CD4-positive, alpha-beta T cell treated with Interleukin-6 at 100 ng/mL for 8 hours (primary cell): ENCODE results near the gene IER5.

Experiments
- DNase-seq: peaks from one replicate; pipeline ENCODE4 v3.0.0-alpha.2; 2020; ENCODE audit warnings: mixed read lengths, low spot score

The IER5 gene

GRCh38 chr1:181135437-181135731 lies 46.9 kb downstream of the IER5 start:
- DNase-seq: no peak

- no peak for DNase-seq
Measured at GRCh38 chr1:181135815-181136737, 47.6 kb downstream of the IER5 start.

GRCh38 chr1:181136738-181137122 lies 48.2 kb downstream of the IER5 start:
- no peak for DNase-seq

- DNase-seq: no peak
Measured at GRCh38 chr1:181137217-181137743, 48.8 kb downstream of the IER5 start.

- no peak for DNase-seq
Measured at GRCh38 chr1:181139631-181140061, 51.1 kb downstream of the IER5 start.

DNA sequence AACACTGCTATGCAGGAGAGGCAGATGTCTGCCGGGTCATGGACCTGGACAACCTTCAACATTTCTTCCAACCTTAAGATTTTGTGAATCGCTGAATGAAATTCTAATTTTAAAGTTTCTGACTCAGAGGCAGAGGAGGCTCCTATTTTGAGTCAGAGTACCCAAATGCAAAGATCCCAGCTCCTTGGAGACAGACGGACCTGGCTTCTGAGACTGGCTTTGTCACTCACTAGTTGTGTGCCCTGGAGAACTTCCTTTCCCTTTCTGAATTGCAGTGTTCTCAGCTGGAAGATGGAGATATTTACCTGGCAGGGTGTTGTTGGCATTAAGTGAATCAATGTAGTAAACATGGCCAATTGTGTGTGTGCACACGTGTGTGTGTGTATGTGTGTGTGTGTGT lies 51.9 kb downstream of the IER5 start:
- no peak for DNase-seq

- DNase-seq: no peak
Measured at GRCh38 chr1:181140891-181141290, 52.4 kb downstream of the IER5 start.

GRCh38 chr1:181141431-181141910 lies 53.0 kb downstream of the IER5 start:
- no peak for DNase-seq
